SK-MEL-5 (cell line): ENCODE measurements around the gene P3H3. TPM values are rescaled to one million over a fixed set of nuclear protein-coding genes. Genes with fewer than 3 reads are reported as not detected.

ENCODE experiments used
- DNase-seq: peaks from one replicate; pipeline ENCODE4 v3.0.0-alpha.2; 2016; ENCODE audit warnings: low read depth, low spot score
- in situ Hi-C: cut with HindIII; loops from 2 replicates; pipeline ENCODE4 v1.10.0; 2016; ENCODE audit warnings: low sequenced_read_pairs, high pct_unique_total_duplicates, low pct_unique_long_range_greater_than_20kb
- total RNA-seq: library from RNA; depleted of rRNA; stranded (reverse); fragments of >200 nt; shearing (Covaris generic); gene quantifications from 2 replicates; pipeline ENCODE4 v1.2.3, GENCODE V29; 2014

The P3H3 gene
- total RNA-seq, 1 experiment from 2014 or later: 10.3 TPM

- in situ Hi-C loops: no loop called here
- no peak for DNase-seq
These were observed 4.8 kb upstream of the P3H3 start for GRCh38 chr12:6823182-6824084.

GRCh38 chr12:6824085-6824775, 4.0 kb upstream of the P3H3 start:
- in situ Hi-C loops: no loop called here
- DNase-seq: no peak

- no peak for DNase-seq
- in situ Hi-C loops: no loop called here
These were observed 3.3 kb upstream of the P3H3 start for GRCh38 chr12:6824901-6825381.

GRCh38 chr12:6825398-6826124, 2.6 kb upstream of the P3H3 start:
- in situ Hi-C loops: no loop called here
- DNase-seq: peak; percentile 84

GRCh38 chr12:6826125-6826733, 2.0 kb upstream of the P3H3 start:
- no peak for DNase-seq
- in situ Hi-C loops: no loop called here

- in situ Hi-C loops: no loop called here
- DNase-seq: no peak
These were observed 1.3 kb upstream of the P3H3 start for GRCh38 chr12:6826734-6827436.

- in situ Hi-C loops: no loop called here
- peak; percentile 89 for DNase-seq
These were observed 733 bp upstream of the P3H3 start for GRCh38 chr12:6827437-6827911.

- DNase-seq: no peak
- in situ Hi-C loops: no loop called here
These were observed 751 bp downstream of the P3H3 start for GRCh38 chr12:6828781-6829535.

GRCh38 chr12:6829536-6830220, 1.5 kb downstream of the P3H3 start:
- in situ Hi-C loops: no loop called here
- no peak for DNase-seq

- no peak for DNase-seq
- in situ Hi-C loops: no loop called here
These were observed 2.2 kb downstream of the P3H3 start for GRCh38 chr12:6830286-6830890.

- DNase-seq: no peak
- in situ Hi-C loops: no loop called here
These were observed 2.8 kb downstream of the P3H3 start for GRCh38 chr12:6830999-6831398.

- in situ Hi-C loops: no loop called here
- DNase-seq: no peak
These were observed 3.3 kb downstream of the P3H3 start for GRCh38 chr12:6831450-6831995.

GRCh38 chr12:6832125-6832524, 3.9 kb downstream of the P3H3 start:
- in situ Hi-C loops: no loop called here
- no peak for DNase-seq

GRCh38 chr12:6833189-6833890, 5.1 kb downstream of the P3H3 start:
- no peak for DNase-seq
- in situ Hi-C loops: no loop called here

GRCh38 chr12:6834254-6834653, 6.0 kb downstream of the P3H3 start:
- DNase-seq: no peak
- in situ Hi-C loops: no loop called here
